HEK293 (cell line): ENCODE data around the gene FCER2.

Experiments used
- CTCF ChIP-seq: fragments of 450-650 bp; formaldehyde crosslinking; IDR thresholded peaks from 2 replicates; pipeline ENCODE4 v1.5.1; 2016; ENCODE audit warnings: missing biosample characterization, missing genetic modification characterization
- KLF1 ChIP-seq: fragments of 450-650 bp; formaldehyde crosslinking; IDR thresholded peaks from 2 replicates; pipeline ENCODE4 v1.5.1; 2016; ENCODE audit warnings: missing biosample characterization, missing genetic modification characterization
- KLF16 ChIP-seq: fragments of 450-650 bp; formaldehyde crosslinking; IDR thresholded peaks from 2 replicates; pipeline ENCODE4 v1.5.1; 2017; ENCODE audit warnings: missing biosample characterization, missing genetic modification characterization
- ZNF121 ChIP-seq: fragments of 450-650 bp; formaldehyde crosslinking; IDR thresholded peaks from 2 replicates; pipeline ENCODE4 v1.5.1; 2016; ENCODE audit warnings: missing biosample characterization, missing genetic modification characterization
- ZNF169 ChIP-seq: fragments of 450-650 bp; formaldehyde crosslinking; IDR thresholded peaks from 2 replicates; pipeline ENCODE4 v1.5.1; 2016; ENCODE audit warnings: missing biosample characterization, missing genetic modification characterization
- ZNF214 ChIP-seq: fragments of 450-650 bp; formaldehyde crosslinking; IDR thresholded peaks from 2 replicates; pipeline ENCODE4 v1.5.1; 2017; ENCODE audit warnings: missing biosample characterization, mild to moderate bottlenecking, missing genetic modification characterization, borderline replicate concordance
- ZNF510 ChIP-seq: fragments of 450-650 bp; formaldehyde crosslinking; IDR thresholded peaks from 2 replicates; pipeline ENCODE4 v1.5.1; 2018; ENCODE audit warnings: mild to moderate bottlenecking, missing genetic modification characterization, missing biosample characterization; ENCODE audit not compliant: insufficient replicate concordance
- ZNF571 ChIP-seq: fragments of 450-650 bp; formaldehyde crosslinking; IDR thresholded peaks from 2 replicates; pipeline ENCODE4 v1.5.0; 2017; ENCODE audit warnings: missing biosample characterization, missing genetic modification characterization
- ZNF580 ChIP-seq: fragments of 450-650 bp; formaldehyde crosslinking; IDR thresholded peaks from 2 replicates; pipeline ENCODE4 v1.5.1; 2016; ENCODE audit warnings: missing biosample characterization, missing genetic modification characterization

DNA sequence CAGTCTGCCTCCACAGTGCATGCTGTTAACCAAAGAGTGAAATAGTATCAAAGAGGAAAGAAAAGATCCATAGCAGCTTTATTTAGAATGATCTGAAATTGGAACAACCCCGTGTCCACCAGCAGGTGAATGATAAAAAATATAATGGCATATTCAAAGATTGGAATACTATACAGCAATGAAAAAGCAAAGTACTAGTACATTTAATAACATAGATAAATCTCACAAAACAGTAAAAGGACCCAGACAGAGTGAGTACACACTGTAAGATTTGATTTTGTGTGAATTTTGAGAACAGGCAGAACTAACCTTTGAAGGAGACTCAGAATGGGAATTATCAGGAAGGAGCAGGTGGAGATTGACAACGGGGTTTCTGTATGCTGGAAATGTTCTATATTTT is 46.2 kb upstream of the FCER2 start:
- TF ChIP-seq KLF16 (tag by site-specific recombination) (no peak), ZNF169 (tag by site-specific recombination) (no peak), ZNF510 (no peak), ZNF121 (no peak), CTCF (tag by site-specific recombination) (no peak), ZNF580 (tag by site-specific recombination) (no peak), ZNF571 (tag by site-specific recombination) (no peak), KLF1 (tag by site-specific recombination) (no peak), ZNF214 (tag by site-specific recombination) (no peak)
